Kidney capillary endothelial cell (primary cell): ENCODE results near the gene CPVL.
A peak's percentile ranks its signal among the peaks of the same experiment; 100 is the strongest.

ENCODE experiments used
- DNase-seq: peaks from one replicate; pipeline ENCODE4 v3.0.0-alpha.2; 2018; ENCODE audit warnings: low spot score

CPVL gene

GRCh38 chr7:29000717-29001076 is 145.6 kb downstream of the CPVL start:
- no peak for DNase-seq

GRCh38 chr7:28999895-29000716 is 146.2 kb downstream of the CPVL start:
- DNase-seq = no peak

DNA sequence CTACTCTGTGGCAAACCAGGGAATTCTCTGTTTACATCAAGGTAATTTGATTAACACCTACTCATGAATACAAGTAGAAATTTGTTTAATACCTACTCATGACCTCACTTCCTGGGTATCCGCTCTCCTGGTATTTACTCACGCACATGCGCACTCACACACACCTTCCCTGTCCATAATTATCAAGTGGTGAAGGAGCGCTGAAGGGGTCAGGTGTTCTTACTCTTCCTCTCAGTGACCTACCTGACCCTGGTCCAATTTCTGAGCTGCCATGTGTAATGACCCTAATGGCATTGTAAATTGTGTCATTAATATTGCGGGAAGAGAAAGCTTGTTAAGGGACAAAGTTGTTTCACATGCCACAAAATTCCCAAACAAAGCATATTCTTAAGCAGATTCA is 146.9 kb downstream of the CPVL start:
- no peak for DNase-seq

- no peak for DNase-seq
Measured at GRCh38 chr7:28998105-28998504, 148.2 kb downstream of the CPVL start.

DNA sequence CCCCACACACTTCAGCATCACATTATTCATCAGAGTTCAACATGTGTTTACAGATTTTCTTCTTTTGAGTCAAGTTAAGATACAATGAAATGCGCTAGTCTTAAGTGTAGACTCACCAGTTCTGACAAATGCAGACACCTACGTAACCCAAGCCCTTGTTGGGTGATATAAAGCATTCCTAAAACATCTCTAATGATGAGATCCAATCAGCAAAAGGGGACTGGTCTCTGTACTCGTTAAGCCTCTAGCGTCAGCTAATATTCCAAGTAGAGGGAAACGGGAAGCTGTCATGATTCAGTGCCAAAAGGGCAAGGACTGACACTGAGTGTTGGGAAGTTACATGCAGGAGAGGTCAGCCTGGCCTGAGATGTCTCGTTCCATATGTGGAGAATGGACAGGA is 149.5 kb downstream of the CPVL start:
- peak; percentile 38 for DNase-seq

DNA sequence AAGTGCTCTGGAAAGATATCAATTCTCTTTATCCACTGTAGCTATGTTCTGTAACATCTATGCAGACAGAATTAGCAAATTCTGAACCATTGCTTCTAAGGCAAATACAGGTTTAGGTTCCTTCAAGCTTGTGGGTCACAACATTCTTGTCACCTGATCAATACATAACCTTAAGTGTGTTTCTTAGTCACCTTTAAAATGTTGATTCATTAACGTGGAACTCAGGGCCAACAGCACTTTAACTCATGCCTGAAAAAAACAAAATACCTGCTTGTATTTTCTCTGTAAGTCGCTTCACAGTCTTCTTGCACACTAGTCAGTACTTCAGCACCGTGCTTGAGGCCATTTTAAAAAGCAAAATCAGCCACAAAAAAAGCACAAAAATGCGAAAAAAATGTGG is 153.0 kb downstream of the CPVL start:
- no peak for DNase-seq

- no peak for DNase-seq
Measured at GRCh38 chr7:28992798-28993197, 153.5 kb downstream of the CPVL start.

DNA sequence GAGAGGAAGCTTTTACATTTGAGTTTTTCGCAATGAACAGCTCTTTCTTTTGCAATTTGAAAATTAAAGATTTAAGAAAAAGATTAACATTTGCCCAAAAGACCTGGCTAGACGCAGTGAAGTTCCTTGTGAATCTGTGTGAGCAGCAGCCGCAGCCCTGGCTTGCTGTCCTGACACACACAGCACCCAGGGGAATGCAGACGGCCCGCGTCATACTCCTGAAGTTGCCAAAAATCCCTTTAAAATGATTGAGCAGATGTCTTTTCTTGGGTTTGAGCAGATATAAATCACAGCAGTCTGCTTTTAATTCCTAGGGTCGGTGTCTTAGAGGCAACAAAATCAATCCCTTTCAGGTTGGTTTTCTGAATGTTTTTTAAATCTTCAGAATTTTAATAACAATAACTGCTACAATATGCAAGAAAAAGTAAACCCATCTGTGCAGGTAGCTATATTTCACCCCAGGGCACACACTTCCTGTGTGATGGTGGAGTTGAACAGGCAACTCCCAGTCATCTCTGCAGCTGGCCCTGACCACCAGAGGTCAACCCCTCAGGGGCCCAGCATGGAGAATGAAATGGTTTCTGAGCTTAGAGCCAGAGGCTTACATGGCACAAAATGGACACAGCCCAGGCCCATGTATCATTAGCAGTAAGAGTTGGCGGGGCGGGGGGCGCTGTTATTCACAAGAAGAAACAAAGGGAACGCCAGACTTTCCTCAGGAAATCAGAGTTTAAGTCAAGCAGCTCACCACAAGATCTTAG is 156.0 kb downstream of the CPVL start:
- DNase-seq = no peak

GRCh38 chr7:28989211-28989980 is 156.9 kb downstream of the CPVL start:
- no peak for DNase-seq

DNA sequence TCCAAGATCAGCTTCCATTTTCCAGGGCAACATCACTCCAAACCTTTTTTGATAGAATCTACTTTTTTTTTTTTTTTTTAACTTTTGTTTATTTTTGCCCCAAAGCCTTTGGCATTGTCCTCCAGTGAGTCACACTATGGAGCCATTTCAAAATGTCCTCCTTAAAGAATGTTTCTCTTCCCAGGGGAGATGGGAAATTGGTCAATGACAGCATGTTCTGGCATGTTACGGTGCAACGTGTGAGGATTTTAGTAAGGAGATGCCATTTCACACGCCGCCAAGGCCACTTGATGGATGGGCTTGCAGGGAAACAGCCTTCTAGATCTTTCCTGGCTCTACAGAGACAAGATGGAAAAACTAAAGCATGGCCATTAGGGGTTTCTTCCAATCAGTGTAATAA is 157.5 kb downstream of the CPVL start:
- peak; percentile 47 for DNase-seq

DNA sequence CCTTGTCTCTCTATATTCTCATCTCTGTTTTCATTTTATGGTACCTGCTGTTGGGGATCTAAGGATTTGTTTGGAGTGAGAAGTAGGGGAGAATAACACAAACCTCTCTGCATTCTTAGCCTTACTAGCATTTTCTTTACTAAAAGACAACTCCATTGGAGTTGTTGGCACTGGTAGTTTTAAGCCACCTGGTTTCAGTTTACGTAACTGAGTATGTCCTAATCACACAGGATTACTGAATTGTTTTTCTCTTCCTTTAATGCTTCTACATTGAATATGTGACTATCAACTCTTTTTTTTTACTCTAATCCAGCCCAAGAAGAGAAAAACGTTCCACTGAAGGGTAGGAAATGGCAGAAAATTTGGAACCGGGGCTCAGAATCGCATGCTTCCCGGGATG is 158.2 kb downstream of the CPVL start:
- DNase-seq = no peak

DNA sequence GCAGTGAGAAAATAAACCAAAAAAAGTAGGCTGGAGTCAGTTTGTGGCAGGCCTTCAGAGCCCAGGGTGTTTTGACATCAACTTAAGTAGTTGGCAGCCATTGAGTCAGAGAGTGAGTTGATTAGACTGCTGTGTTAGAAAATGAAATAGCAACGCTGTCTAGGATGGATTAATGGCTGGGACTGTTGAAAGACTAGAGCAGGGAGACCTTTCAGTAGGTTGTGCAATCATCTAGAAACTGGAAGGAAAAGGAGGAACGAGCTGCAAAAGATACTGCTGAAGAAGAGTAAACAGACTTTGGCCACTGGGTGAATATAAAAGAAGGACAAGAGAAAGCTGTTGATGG is 159.6 kb downstream of the CPVL start:
- DNase-seq = no peak

DNA sequence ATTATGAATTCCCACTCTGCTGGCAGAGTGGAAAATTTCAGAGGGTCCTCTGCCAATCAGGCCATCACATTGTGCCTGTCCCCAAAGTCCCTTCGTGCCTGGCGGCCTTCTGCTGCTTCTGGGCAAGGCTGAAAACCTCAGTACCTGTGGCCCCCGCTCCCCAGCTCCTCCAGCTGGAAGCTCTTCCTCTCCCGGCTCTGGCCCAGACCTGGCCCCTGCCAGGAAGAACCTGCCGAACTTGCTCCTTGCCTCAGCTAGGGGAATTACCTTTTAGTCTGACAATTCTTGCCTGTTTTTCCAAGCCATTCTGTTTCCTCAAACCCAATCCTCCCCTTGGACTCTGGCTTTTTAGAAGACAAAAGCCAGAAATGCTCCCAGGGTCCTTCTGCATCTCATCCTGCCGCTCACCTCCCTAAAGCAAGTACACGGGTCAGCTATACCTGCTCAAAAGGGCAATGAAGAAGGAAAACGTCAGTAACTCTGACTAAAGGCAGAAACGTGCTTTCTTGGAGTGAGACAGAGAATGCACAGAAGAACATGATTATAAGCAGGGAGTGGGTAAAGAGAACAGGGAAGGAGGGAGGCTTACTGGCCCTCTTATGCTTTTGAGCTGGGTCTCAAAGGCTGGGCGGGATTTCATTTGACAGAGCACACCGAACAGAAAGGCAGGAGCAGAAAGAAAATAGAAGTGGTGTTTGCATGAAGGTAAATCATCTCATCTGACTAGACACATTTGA is 160.1 kb downstream of the CPVL start:
- no peak for DNase-seq

DNA sequence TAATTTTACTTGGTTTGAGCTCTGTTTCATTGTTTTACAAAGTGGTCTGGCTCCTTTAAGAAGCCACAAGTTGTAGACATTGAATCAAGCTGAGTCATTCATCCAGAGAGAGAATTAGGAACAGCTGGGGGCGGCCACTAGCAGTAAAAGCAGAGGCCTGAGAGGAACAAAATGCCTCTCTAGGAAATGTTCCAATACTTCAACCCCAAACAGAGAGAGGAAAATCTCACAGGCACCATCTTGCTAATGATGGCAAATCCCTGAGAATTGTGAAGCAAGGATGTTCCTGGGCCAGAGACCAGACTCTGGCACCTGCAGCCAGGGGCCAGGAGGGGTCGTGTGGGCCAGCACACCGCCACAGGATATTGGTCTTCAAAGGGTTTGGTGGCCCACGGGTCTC is 161.7 kb downstream of the CPVL start:
- DNase-seq = peak; percentile 58

DNA sequence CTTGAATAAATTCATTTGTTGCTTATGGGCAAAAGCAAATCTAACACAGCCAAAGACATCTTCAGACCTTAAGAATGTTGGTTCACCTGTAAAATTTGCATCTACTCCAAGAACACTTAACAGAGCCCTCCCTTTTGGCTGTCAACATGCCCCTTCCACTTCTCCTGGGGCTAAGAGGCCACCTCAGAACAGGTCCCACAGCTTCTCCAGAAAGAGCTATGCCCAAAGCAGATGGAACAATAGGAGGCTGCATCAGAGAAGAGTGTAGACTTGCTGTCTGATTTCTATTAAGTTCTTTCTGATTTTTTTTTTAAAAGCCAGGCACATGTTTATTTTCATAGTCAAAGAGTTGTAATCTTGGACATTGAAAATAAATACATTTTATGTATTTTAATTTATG is 162.1 kb downstream of the CPVL start:
- no peak for DNase-seq

DNA sequence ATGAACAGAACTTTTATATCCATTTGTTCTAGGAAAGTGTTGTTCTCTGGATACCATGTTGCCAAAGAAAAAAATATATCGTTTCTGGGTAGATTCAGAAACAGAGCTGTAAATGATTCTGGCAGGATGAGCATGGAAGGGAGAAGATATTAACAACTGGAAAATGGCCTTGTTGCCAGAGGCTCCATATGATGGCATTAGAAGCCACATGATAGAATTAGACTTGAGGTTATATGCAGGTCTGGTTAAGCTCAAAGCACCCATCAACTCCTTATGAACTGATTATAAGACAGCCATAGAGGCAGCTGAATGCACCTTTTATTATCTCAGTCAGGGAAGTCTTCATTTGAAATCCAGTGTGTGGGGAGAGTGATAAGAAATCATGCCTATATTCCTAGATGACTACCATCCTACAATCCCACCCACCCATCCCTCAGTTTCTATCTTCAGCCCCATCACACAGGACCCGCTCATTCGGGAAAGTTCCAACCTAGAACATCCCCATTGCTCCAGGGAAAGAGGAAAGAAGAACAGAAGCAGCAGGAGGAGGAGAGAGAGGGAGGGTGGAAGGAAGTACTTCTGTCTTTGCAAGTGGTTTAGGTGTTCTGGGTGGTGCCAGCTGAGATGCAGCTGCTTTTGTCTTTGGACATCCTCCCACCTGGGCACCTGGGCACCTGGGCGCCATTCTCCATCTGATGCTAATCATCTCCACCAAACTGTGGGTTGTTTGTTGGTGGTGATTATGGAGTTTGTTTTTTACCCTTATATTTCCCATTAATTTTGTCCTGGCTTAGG is 162.7 kb downstream of the CPVL start:
- DNase-seq = no peak

GRCh38 chr7:28981161-28981465 is 165.2 kb downstream of the CPVL start:
- DNase-seq = no peak

DNA sequence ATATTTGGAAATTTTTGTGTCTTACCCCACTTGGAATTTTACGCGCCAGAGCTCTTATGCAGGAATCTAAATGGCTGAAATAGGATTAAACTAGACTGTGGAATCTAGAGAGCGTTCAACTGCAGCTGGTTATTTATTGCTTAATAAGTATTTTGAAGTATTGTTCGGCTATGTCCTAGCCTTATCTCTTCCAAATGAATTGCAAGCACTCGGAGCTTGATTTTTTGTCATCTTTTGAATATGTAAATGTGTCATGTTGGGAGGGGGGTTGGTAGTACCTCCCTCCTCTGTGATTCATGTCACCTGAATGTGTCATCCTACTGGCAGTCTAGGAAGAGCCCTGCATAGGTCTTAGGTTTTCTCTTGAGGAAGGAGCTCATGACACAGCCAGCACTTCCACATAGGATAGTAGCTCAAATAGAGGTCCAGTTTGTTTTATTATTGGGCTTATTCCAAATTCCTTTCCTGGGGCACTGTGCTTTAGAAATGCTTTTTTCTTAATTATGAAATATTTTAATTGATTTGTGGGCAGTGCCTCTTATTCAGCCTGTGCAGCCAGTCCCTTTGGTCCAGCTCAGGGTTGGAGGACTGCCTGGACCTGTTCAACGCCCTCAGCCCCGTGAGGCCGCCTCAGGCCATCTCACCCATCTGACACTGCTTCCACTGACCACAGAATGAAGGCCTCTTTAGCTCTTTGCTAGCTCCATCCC is 165.7 kb downstream of the CPVL start:
- DNase-seq = no peak

- DNase-seq = no peak
Measured at GRCh38 chr7:28979776-28980175, 166.6 kb downstream of the CPVL start.

DNA sequence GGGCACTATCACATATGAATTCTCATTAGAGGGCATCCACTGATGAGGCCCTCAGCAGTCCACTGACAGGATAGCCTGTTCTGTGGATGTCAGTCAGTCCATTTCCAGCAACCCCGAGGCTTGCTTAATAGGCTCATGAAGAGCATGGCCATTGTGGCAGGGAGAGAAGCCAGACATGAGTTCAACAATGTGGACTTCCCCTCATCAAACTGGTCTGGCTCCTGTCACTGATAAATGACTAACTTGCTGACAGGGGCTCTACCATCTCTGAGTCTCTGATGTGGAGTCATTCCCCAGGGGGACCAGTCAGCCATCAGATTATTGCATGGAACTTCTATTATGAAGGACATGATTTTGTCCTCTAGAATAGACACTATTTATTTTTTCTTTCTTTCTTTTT is 168.5 kb downstream of the CPVL start:
- DNase-seq = no peak

GRCh38 chr7:28976022-28976421 is 170.3 kb downstream of the CPVL start:
- DNase-seq = no peak
